OCI-LY7 (cell line): Measurements from ENCODE around the gene NOXRED1. TPM values are rescaled to one million over a fixed set of nuclear protein-coding genes. Genes with fewer than 3 reads are reported as not detected.
A peak's percentile ranks its signal among the peaks of the same experiment; 100 is the strongest.

Experiments used
- BruUV-seq: library from RNA; stranded (reverse); fragments of 400-500 nt; replicated peaks from 2 replicates; lab custom pipeline; 2021; lab: Mats Ljungman, UMichigan
- CTCF ChIA-PET: fragments of 300-600 bp; sonication (Branson Sonifier 250); formaldehyde crosslinking; loops from one replicate; lab custom pipeline; 2022; ENCODE audit warnings: antibody characterized with exemption; ENCODE audit not compliant: unreplicated experiment; lab: Charles Lee
- POLR2A ChIA-PET: fragments of 300-600 bp; sonication (Branson Sonifier 250); formaldehyde crosslinking; loops from one replicate; lab custom pipeline; 2022; ENCODE audit warnings: antibody characterized with exemption; lab: Charles Lee
- DNase-seq: peaks from one replicate; pipeline ENCODE4 v3.0.0-alpha.2; 2015; ENCODE audit warnings: low spot score
- H2AFZ ChIP-seq: fragments of 200-600 bp; sonication (generic), shearing (Covaris generic); 2 replicates; pipeline ENCODE4 v1.6.1; 2014; ENCODE audit warnings: mild to moderate bottlenecking, antibody characterized with exemption, low read length, moderate library complexity
- H3K27ac ChIP-seq: fragments of 200-600 bp; sonication (generic); 2 replicates; pipeline ENCODE4 v1.5.1; 2014; ENCODE audit warnings: mixed run types, low read depth, mild to moderate bottlenecking, moderate library complexity, low read length, inconsistent platforms; ENCODE audit not compliant: poor library complexity, severe bottlenecking
- H3K36me3 ChIP-seq: fragments of 200-600 bp; sonication (generic); 2 replicates; pipeline ENCODE4 v1.6.1; 2014; ENCODE audit warnings: mild to moderate bottlenecking, antibody characterized with exemption, low read length, moderate library complexity, mixed read lengths; ENCODE audit not compliant: insufficient read depth
- H3K4me1 ChIP-seq: fragments of 200-600 bp; sonication (generic); 2 replicates; pipeline ENCODE4 v1.5.1; 2014; ENCODE audit warnings: mild to moderate bottlenecking, low read length; ENCODE audit not compliant: insufficient read depth, poor library complexity, severe bottlenecking
- H3K4me2 ChIP-seq: fragments of 200-600 bp; sonication (generic); 2 replicates; pipeline ENCODE4 v1.6.1; 2014; ENCODE audit warnings: mild to moderate bottlenecking, low read length
- H3K4me3 ChIP-seq: fragments of 200-600 bp; sonication (generic); 2 replicates; pipeline ENCODE4 v1.5.1; 2014; ENCODE audit warnings: mild to moderate bottlenecking, low read depth, low read length; ENCODE audit not compliant: poor library complexity, severe bottlenecking
- H3K79me2 ChIP-seq: fragments of 200-600 bp; sonication (generic); 2 replicates; pipeline ENCODE4 v1.6.1; 2016; ENCODE audit warnings: low read depth, mild to moderate bottlenecking, low read length, moderate library complexity, mixed read lengths; ENCODE audit not compliant: insufficient read depth
- H3K9me2 ChIP-seq: fragments of 200-600 bp; sonication (generic); 2 replicates; pipeline ENCODE4 v1.6.1; 2016; ENCODE audit warnings: mild to moderate bottlenecking, low read length, mixed read lengths; ENCODE audit not compliant: insufficient read depth
- H3K9me3 ChIP-seq: fragments of 200-600 bp; sonication (generic); 2 replicates; pipeline ENCODE4 v1.6.1; 2014; ENCODE audit warnings: mild to moderate bottlenecking, mixed run types, low read length, mixed read lengths
- H4K20me1 ChIP-seq: fragments of 200-600 bp; sonication (generic); 2 replicates; pipeline ENCODE4 v1.6.1; 2014; ENCODE audit warnings: mild to moderate bottlenecking, antibody characterized with exemption, low read length, moderate library complexity, mixed read lengths; ENCODE audit not compliant: insufficient read depth
- EZH2phosphoT487 ChIP-seq: fragments of 200-600 bp; sonication (generic); IDR thresholded peaks from 2 replicates; pipeline ENCODE4 v1.6.1; 2018; ENCODE audit warnings: low read depth, borderline replicate concordance, mild to moderate bottlenecking, mixed run types, antibody characterized with exemption, low read length, moderate library complexity, mixed read lengths
- intact Hi-C: fragments of 100-400 bp; cut with micrococcal nuclease; formaldehyde crosslinking; loops from one replicate; pipeline ENCODE4 v1.10.0; 2022; ENCODE audit not compliant: unreplicated experiment
- total RNA-seq, 2 experiments: library from RNA; depleted of rRNA in 1 of 2; stranded (reverse); fragments of >200 nt in 1 of 2; shearing (Covaris generic) in 1 of 2; gene quantifications; 2 replicates each; pipeline ENCODE4 v1.2.3, GENCODE V29; 2014 to 2022
- TF ChIP-seq, protein P1 (sequence below): fragments of 200-600 bp; sonication (generic); conservative IDR thresholded peaks from 2 replicates; pipeline ENCODE4 v1.5.1; 2014; ENCODE audit warnings: mild to moderate bottlenecking, antibody characterized with exemption, low read length, moderate library complexity, mixed read lengths

The NOXRED1 gene
- total RNA-seq, 2 experiments from 2014 or later, result 0.38 to 0.74 TPM

DNA sequence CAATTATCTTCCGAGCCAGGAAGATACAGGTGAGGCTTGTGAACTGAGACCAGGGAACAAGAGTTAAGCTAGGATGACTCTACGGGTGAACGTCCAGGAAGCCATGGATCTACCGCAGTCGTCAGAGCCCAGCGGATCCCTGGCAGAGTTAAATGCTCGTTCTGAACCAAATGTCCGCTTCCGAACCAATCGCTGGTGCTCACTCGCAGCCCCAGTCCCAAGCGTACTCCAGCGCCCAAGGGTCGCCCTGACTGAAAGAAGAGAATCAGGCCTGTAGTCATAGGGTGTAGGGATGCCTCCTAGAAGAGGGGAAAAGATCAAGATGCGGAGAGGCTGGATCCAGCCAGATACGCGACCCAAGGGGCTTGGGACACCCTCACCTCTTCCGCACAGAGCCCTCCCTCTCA is 33.8 kb upstream of the NOXRED1 start:
- peaks cover 46% of the 10 kb centered on the region for H3K36me3 ChIP-seq
- no peaks in the 10 kb centered on the region for H3K9me3 ChIP-seq
- H4K20me1 ChIP-seq, result peaks cover 16% of the 10 kb centered on the region; the same call in 1 of the 2 replicates
- peak overlapping the region; percentile 85 for H3K4me2 ChIP-seq
- peaks cover 45% of the 10 kb centered on the region for H3K79me2 ChIP-seq
- DNase-seq, result no peak
- TF ChIP-seq EZH2phosphoT487, result no peak
- TF ChIP-seq, protein P1, sequence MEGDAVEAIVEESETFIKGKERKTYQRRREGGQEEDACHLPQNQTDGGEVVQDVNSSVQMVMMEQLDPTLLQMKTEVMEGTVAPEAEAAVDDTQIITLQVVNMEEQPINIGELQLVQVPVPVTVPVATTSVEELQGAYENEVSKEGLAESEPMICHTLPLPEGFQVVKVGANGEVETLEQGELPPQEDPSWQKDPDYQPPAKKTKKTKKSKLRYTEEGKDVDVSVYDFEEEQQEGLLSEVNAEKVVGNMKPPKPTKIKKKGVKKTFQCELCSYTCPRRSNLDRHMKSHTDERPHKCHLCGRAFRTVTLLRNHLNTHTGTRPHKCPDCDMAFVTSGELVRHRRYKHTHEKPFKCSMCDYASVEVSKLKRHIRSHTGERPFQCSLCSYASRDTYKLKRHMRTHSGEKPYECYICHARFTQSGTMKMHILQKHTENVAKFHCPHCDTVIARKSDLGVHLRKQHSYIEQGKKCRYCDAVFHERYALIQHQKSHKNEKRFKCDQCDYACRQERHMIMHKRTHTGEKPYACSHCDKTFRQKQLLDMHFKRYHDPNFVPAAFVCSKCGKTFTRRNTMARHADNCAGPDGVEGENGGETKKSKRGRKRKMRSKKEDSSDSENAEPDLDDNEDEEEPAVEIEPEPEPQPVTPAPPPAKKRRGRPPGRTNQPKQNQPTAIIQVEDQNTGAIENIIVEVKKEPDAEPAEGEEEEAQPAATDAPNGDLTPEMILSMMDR, result no peak
- intact Hi-C loops, result loop anchor here (1.0 to 5.0 kb wide), 3 partner anchors 80 to 345 kb away; partner anchors contain the start of genes ADCK1, GSTZ1, SAMD15 and TMED8
- ChIA-PET CTCF (no interaction called here), POLR2A (interaction anchor here (0.5 to 1.3 kb wide), 3 partner anchors 10 to 35 kb away, joined by 3 read pairs; no protein-coding TSS in a partner anchor)
- H3K27ac ChIP-seq, result peak overlapping the region; percentile 17
- no TSS peak for BruUV-seq
- peak overlapping the region; percentile 95 for H3K4me3 ChIP-seq
- peak overlapping the region; percentile 61; the same call in 1 of the 2 replicates for H2AFZ ChIP-seq
- no peaks in the 10 kb centered on the region for H3K9me2 ChIP-seq
- peaks cover 27% of the 10 kb centered on the region for H3K4me1 ChIP-seq

DNA sequence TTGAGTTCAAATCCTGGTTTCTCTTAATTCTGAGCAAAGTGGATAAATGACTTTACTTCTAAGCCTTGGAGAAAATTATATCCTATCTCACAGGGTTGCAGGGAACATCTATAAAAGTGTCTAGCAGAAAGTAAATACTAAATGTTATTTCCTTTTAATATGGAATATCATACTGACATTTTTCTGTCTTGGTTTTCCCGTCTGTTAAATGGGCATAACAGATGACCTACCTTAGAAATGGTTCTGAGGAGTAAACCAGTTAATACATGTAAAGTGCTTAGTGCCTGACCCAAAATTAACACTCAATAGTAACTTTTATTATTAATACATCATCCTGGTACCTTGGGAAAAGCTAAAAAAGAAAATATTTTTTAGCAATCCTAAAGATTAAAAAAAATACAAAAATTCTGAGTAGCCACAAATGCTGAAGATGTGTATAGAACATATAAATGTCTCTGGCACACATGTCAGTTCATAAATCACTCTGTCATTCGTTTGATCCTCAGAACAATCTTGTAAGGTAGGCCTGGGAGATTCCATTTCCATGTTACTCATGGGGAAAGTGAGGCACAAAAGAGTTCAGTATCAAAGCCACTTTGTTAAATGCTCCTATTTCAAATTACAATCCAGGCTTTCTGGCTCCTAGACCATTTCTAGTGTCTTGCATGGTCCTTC is 32.8 kb upstream of the NOXRED1 start:
- H2AFZ ChIP-seq, result no peak overlapping the region
- no peak for DNase-seq
- H3K9me2 ChIP-seq, result no peaks in the 10 kb centered on the region
- H3K9me3 ChIP-seq, result no peaks in the 10 kb centered on the region
- no TSS peak for BruUV-seq
- intact Hi-C loops, result loop anchor here (5.0 kb wide), 2 partner anchors 79 to 346 kb away; partner anchors contain the start of genes ADCK1, SAMD15 and TMED8
- peak overlapping the region; percentile 95 for H3K4me3 ChIP-seq
- peak overlapping the region; percentile 85 for H3K4me2 ChIP-seq
- peaks cover 45% of the 10 kb centered on the region for H3K79me2 ChIP-seq
- TF ChIP-seq EZH2phosphoT487, result no peak
- peaks cover 46% of the 10 kb centered on the region for H3K36me3 ChIP-seq
- H3K4me1 ChIP-seq, result peaks cover 27% of the 10 kb centered on the region
- ChIA-PET POLR2A (interaction anchor here (0.6 to 1.3 kb wide), 5 partner anchors 10 to 356 kb away, joined by 3 read pairs; no protein-coding TSS in a partner anchor), CTCF (no interaction called here)
- H4K20me1 ChIP-seq, result peaks cover 16% of the 10 kb centered on the region; the same call in 1 of the 2 replicates
- H3K27ac ChIP-seq, result no peak overlapping the region

DNA sequence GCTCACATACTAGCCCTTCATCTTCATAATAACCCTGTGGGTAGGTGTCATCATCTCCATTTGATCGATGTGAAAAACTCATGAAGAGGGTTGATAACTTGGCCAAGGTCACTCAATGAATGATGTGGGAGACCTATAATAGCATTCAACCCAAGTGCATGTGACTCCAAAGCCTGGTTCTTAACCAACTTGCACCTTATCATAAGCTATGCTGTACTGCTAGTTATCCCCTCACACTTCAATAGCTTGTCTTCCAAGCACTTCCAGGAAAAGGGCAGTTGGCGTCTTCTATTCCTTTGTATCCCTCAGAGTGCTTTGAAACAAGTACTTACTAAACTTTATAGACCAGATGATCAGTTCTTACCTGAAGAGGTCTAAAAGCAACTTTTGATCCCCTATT is 18.9 kb upstream of the NOXRED1 start:
- no peaks in the 10 kb centered on the region for H3K9me2 ChIP-seq
- no peak overlapping the region for H2AFZ ChIP-seq
- DNase-seq, result no peak
- no peak overlapping the region for H3K27ac ChIP-seq
- H4K20me1 ChIP-seq, result no peaks in the 10 kb centered on the region
- no peak overlapping the region for H3K4me2 ChIP-seq
- TF ChIP-seq, protein P1, result no peak
- TF ChIP-seq EZH2phosphoT487, result no peak
- BruUV-seq, result no TSS peak
- POLR2A ChIA-PET, result interaction anchor here (0.6 kb wide), 1 partner anchor 191 kb away, joined by 3 read pairs; no protein-coding TSS in a partner anchor
- intact Hi-C loops, result no loop called here
- no peaks in the 10 kb centered on the region for H3K9me3 ChIP-seq
- no peaks in the 10 kb centered on the region for H3K4me1 ChIP-seq
- peaks cover 71% of the 10 kb centered on the region for H3K36me3 ChIP-seq
- no peak overlapping the region for H3K4me3 ChIP-seq
- CTCF ChIA-PET, result no interaction called here
- H3K79me2 ChIP-seq, result no peaks in the 10 kb centered on the region
